Measurements from ENCODE around the gene ATF7. TPM values are rescaled to one million over a fixed set of nuclear protein-coding genes. Genes with fewer than 3 reads are reported as not detected.

Gene ATF7
- total RNA-seq, 1 experiment from 2014 or later, result 44.3 TPM

- Histone ChIP-seq H3K4me3 (ENCODE audit: low read depth, low read length, poor library complexity, severe bottlenecking) (no peak overlapping the region), H3K9me3 (ENCODE audit: low read depth, low read length, poor library complexity, severe bottlenecking) (no peaks in the 10 kb centered on the region), H3K27ac (ENCODE audit: low read depth, low read length, poor library complexity, severe bottlenecking) (no peak overlapping the region), H3K4me1 (ENCODE audit: insufficient read depth, low read length, poor library complexity, severe bottlenecking) (peaks cover 56% of the 10 kb centered on the region), H3K36me3 (ENCODE audit: insufficient read depth, low read length, poor library complexity, severe bottlenecking) (no peaks in the 10 kb centered on the region), H3K27me3 (replicated peaks; ENCODE audit: insufficient read depth, low read depth, low read length, poor library complexity) (no peaks in the 10 kb centered on the region)
- intact Hi-C loops (cut with micrococcal nuclease; ENCODE audit: unreplicated experiment), result no loop called here
- POLR2A ChIA-PET (ENCODE audit: low non-redundant PET), result no interaction called here
- CTCF ChIA-PET, result no interaction called here
- TF ChIP-seq CTCF (conservative IDR thresholded peaks at IDR 0.05; ENCODE audit: low read depth, low read length) (no peak), EZH2 (IDR thresholded peaks at IDR 0.05; ENCODE audit: borderline replicate concordance, low read depth, low read length, poor library complexity, severe bottlenecking) (no peak)
- DNase-seq (ENCODE audit: low spot score), result no peak
- BruUV-seq (replicated peaks), result no TSS peak
These were observed 29.2 kb downstream of the ATF7 start for GRCh38 chr12:53596920-53597363.

- POLR2A ChIA-PET (ENCODE audit: low non-redundant PET), result no interaction called here
- CTCF ChIA-PET, result no interaction called here
These were observed 31.1 kb downstream of the ATF7 start for GRCh38 chr12:53594897-53595615.

GRCh38 chr12:53593707-53594106 is 32.5 kb downstream of the ATF7 start:
- POLR2A ChIA-PET (ENCODE audit: low non-redundant PET), result no interaction called here
- intact Hi-C loops (cut with micrococcal nuclease; ENCODE audit: unreplicated experiment), result no loop called here

More at GRCh38 chr12:53594897-53595615, 31.1 kb downstream of the ATF7 start:
- Histone ChIP-seq H3K4me3 (ENCODE audit: low read depth, low read length, poor library complexity, severe bottlenecking) (no peak overlapping the region), H3K9me3 (ENCODE audit: low read depth, low read length, poor library complexity, severe bottlenecking) (no peaks in the 10 kb centered on the region), H3K36me3 (ENCODE audit: insufficient read depth, low read length, poor library complexity, severe bottlenecking) (no peaks in the 10 kb centered on the region), H3K4me1 (ENCODE audit: insufficient read depth, low read length, poor library complexity, severe bottlenecking) (peaks cover 56% of the 10 kb centered on the region), H3K27ac (ENCODE audit: low read depth, low read length, poor library complexity, severe bottlenecking) (no peak overlapping the region), H3K27me3 (replicated peaks; ENCODE audit: insufficient read depth, low read depth, low read length, poor library complexity) (no peaks in the 10 kb centered on the region)
- intact Hi-C loops (cut with micrococcal nuclease; ENCODE audit: unreplicated experiment), result no loop called here
- BruUV-seq (replicated peaks), result no TSS peak
- TF ChIP-seq CTCF (conservative IDR thresholded peaks at IDR 0.05; ENCODE audit: low read depth, low read length) (no peak), EZH2 (IDR thresholded peaks at IDR 0.05; ENCODE audit: borderline replicate concordance, low read depth, low read length, poor library complexity, severe bottlenecking) (no peak)
- DNase-seq (ENCODE audit: low spot score), result no peak

More at GRCh38 chr12:53593707-53594106, 32.5 kb downstream of the ATF7 start:
- CTCF ChIA-PET, result no interaction called here
- Histone ChIP-seq H3K9me3 (ENCODE audit: low read depth, low read length, poor library complexity, severe bottlenecking) (no peaks in the 10 kb centered on the region), H3K27me3 (replicated peaks; ENCODE audit: insufficient read depth, low read depth, low read length, poor library complexity) (no peaks in the 10 kb centered on the region), H3K4me1 (ENCODE audit: insufficient read depth, low read length, poor library complexity, severe bottlenecking) (peaks cover 52% of the 10 kb centered on the region), H3K36me3 (ENCODE audit: insufficient read depth, low read length, poor library complexity, severe bottlenecking) (no peaks in the 10 kb centered on the region), H3K27ac (ENCODE audit: low read depth, low read length, poor library complexity, severe bottlenecking) (peak overlapping the region; percentile 26), H3K4me3 (ENCODE audit: low read depth, low read length, poor library complexity, severe bottlenecking) (no peak overlapping the region)
- no peak for TF ChIP-seq EZH2 (IDR thresholded peaks at IDR 0.05; ENCODE audit: borderline replicate concordance, low read depth, low read length, poor library complexity, severe bottlenecking)
- TF ChIP-seq CTCF (conservative IDR thresholded peaks at IDR 0.05; ENCODE audit: low read depth, low read length), result no peak
- DNase-seq (ENCODE audit: low spot score), result no peak
- no TSS peak for BruUV-seq (replicated peaks)
